NAMALWA (cell line): ENCODE measurements around the gene GTF2A1L.

Experiments
- DNase-seq: peaks from one replicate; pipeline ENCODE4 v3.0.0-alpha.2; 2015; ENCODE audit warnings: low spot score

Gene GTF2A1L

DNA sequence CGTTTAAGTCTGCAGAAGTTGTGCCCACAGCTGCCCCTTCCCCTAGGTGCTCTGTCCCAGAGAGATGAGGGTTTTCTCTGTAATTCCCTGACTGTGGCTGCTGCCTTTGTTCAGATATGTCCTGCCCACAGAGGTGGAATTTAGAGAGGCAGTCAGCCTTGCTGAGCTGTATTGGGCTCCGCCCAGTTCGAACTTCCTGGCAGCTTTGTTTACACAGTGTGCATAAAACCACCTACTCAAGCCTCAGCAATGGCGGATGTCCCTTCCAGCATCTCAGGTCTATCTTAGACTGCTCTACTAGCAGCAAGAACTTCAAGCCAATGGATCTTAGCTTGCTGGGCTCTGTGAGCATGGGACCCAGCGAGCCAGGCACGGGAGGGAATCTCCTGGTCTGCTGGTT lies 89.8 kb downstream of the GTF2A1L start:
- DNase-seq, result no peak

DNA sequence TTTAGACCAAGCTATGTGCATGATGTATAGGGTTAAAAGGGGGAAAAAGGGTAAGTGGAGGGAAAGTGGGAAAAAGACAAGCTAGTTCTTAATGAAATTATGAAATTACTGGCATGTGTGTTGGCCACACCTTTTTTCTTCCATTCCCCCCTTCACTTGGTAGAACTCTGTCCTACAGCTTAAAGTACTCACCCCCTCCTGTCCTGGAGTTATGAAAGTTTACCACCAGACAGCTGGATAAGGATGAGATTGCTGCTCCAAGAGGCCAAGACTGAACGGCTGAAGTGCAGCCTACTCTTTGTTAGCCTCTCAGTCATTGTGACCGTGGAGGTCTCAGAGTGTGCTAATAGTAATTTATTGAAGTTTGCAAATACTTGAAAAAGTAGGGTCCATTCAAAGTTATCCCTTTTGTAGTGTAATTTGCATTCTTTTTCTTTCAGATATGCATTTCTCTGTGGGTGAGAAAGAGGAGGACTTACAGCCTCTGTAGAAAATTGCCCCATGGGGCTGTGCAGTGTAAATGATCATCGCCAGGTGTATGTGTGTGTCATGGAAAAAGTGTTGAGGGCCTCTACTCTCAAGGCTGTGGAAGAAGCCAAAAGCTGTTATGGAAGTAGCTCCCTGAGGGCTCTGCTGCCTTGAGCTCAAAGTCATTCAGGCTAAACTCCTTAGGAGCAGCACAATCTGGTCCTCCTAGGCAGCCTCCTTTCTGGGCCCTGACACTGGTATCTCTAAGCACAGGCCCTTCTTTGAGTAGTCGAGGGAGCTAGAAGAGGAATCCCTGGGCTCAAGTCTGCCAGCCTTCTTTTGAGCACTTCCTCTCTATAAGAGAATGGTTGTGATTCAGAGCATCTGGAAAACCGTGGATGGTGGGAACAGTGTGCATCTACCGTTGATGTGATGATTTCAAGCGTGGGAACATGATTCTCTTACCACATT lies 91.7 kb downstream of the GTF2A1L start:
- no peak for DNase-seq

DNA sequence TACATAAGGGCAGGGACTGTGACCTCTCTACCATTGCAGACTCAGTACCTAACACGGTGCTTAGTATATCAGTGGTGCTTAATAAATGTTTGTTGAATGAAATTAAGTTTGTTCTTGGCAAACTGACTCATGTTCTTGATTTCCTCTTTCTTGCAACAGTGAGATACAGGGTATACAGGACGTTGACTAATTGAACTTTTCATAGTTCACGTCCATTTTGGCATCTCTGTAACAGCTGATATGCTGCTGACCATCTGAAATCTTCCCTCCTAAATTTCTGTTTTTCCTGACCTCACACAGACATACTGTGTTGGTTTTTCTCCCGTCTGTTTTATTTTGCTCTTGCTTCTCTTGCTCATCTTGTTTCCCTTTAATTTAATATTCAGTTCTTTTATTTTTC lies 93.7 kb downstream of the GTF2A1L start:
- no peak for DNase-seq

DNA sequence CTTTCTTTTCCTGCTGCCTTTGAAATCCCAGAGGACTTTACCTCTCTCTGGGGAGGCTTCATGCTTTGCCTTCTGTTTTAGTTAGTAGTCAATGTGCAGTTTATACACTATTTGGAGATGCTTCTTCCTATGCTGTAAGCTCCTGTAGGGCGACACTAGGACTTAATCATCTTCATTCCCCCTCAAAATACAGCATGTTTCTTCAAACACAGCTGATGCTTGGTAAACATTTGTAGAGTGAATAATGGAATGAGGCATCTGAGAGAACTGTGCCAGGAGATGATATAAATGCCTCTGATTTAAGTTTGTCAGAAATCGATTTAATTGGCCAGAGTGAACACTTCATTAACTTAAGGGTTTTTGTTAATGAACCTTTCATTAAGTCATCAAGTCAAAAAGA lies 94.5 kb downstream of the GTF2A1L start:
- DNase-seq, result no peak

DNA sequence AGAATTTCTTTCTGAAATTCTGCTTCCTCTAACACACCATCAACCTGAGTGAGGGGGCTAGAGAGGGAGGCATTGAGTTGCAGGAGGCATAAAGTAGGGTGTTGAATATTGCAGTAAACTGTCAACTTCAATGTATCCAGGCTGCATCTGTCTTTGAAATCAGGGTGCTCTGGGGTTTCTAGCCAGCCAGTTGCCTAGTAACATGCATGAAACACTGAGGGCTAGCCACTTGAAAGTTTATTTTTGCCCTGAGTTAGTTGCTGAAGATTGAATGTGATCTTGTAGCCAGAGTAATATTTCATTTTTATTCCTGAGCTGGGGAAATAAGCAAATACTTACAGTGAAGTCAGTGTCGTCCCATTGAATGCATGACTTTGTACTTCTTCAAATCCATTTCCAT lies 96.0 kb downstream of the GTF2A1L start:
- no peak for DNase-seq

DNA sequence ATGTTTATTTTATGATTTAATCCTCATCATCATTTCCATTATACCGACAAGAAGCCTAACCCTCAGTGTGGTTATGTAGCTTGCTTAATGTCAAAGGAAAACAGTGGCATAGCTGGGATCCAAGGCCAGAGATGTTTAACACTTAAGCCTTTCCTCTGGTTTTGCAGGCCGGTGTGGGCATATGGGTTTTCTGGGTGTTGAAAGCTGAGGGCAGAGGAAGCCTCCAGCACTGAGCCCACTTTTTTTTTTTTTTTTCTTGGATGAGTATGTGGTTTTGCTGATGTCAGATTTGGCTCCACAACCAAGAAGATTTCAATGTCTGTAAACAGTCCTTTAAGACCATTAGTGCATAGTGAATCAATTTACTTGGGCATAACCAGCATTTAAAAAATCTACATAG lies 96.6 kb downstream of the GTF2A1L start:
- no peak for DNase-seq

DNA sequence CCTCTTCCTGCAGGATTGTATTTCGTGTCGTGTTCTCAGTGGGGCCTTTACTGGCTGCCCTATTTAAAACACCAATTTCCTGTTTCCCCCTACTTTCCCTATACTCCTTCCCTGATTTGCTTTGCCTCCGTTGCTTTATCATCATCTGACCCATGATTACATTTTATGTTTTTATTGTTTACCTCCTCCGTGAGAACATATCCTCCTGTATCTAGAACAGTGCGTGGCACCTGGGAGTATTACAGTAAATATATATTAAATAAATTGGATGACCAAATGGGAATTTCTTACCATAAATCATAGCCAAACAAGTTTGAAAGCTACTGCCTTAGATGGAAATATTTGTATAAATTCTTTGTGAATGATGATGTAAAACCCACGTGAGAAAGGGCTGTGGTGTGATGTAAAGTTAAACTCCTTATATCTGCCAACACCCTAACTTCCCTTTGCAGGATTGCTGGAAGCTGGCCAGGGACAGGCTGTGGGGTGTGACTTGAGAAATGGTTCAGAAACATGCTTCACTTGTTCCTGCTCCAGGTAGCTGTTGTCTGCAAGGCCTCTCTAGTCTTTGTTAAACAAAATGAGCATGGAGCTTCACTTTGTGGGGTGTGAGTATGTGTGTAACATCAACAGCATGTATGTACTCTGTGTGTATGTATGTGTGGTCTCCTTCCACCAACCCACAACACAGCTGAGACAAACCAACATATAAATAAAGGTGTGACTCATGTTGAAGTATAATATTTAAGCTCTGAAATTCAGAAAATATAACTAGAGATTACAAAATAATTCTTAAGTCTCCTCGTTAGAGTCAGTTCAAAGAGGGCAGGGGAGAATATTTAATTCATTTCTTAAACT lies 97.6 kb downstream of the GTF2A1L start:
- DNase-seq, result no peak

DNA sequence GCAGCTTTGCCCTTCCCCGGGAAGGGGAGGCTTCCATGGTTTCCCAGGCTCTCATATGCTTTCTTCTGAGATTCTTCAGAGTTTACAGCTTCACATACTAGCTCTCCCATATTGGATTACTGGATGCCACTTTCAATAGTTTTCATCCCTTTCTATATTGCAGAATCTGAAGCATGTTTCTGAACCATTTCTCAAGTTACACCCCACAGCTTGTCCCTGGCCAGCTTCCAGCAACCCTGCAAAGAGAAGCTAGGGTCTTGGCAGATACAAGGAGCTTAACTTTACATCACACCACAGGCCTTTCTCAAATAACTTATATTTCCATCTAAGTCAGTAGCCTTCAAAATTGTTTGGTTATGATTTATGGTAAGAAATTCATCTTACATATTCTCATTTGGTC lies 98.3 kb downstream of the GTF2A1L start:
- no peak for DNase-seq

DNA sequence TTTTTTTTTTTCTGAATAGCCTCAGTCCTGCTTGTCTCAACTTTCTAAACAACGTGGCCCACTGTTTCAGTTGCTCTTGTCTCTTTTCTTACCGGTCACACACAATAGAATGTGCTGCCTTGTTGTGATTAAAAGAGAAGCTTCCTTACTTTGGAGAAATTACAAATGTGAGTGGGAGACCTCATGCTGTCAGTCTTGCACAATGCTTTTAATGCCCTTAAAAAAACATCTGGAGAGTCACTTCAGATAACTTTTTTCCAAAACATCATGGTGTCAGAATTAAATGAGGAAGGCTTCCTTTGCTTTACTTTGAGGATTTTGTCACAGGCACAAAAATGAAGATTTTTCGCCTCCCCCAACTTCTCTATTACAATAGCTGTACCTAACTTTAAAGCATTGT lies 100.2 kb downstream of the GTF2A1L start:
- no peak for DNase-seq

DNA sequence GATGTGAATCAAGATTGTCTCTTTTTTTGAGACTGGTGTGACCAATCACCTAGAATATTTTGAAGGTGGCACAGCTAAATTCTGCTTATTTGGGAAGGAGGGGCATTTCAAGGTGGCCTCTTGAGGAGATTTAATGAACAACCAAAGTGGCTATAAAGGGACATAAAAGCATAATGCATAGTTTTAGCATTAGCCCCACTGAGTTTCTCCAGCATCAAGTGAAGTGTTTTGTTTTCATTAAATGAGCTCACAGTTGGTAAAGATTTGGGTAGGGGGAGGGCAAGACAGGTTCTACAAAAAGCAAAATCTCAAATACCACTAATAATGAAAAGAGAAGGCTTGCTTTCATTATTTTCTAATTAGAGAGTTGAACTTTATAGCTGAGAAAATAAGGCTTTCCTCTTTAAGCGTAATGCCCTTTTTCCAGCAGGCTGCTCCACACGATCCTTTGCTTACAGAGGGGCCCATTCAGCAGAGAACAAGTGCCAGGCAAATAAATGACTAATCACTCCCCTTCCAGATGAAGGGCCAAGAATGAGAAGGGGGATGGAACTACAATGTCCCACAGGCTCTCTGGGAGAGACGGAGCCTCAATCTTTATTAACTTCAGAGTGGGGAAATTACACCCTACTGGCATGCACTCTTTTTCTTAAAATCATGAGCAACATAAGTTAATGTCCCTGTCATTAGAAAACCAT lies 102.0 kb downstream of the GTF2A1L start:
- no peak for DNase-seq

DNA sequence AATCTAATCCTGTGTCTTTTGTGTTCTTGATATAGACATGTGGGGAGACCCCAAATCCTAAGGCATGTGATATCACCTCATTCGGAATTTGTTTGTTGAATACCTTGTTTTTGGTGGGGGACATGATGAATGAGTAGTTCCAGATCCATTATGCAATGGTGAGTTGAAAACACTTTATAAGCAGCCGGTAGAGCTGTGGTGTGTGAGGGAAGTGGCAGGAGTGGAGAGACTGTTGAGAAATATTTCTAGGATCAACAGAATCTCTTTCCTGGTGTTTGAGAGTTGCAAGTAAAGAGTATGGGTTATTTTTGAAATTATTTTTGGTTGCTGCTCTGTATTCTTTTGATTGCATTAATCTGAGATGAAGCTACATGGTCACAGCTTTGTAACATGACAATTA lies 103.5 kb downstream of the GTF2A1L start:
- no peak for DNase-seq

DNA sequence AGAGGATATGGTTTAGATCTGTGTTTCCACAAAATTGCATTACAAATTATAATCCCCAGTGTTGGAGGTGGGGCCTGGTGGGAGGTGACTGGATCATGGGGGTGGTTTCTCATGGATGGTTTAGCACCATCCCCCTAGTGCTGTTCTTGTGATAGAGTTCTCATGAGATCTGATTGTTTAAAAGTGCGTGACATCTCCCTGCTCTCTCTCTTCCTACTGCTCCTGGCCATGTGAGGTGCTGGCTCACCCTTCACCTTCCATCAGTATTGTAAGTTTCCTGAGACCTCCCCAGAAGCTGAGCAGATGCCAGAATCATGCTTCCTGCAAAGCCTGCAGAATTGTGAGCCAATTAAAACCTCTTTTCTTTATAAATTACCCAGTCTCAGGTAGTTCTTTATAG lies 104.7 kb downstream of the GTF2A1L start:
- DNase-seq, result no peak

DNA sequence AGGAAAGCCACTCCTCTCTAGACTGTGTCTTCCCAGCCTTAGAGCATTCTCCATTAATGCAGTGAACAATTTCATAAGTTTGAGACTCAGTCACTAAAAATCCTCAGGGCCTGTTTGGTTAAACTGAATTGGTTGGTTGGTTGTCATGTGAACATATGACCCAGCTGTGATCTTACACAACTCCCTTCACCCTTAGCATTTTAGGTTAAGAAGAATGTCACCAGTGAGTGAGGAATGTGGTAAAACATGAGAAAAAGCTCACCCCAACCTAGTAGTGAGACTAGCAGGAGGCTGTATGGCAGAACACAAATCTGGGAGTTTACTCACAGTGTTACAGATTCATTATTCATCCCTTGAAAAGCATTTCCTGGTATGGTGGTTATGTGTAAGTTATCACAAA lies 105.5 kb downstream of the GTF2A1L start:
- no peak for DNase-seq

DNA sequence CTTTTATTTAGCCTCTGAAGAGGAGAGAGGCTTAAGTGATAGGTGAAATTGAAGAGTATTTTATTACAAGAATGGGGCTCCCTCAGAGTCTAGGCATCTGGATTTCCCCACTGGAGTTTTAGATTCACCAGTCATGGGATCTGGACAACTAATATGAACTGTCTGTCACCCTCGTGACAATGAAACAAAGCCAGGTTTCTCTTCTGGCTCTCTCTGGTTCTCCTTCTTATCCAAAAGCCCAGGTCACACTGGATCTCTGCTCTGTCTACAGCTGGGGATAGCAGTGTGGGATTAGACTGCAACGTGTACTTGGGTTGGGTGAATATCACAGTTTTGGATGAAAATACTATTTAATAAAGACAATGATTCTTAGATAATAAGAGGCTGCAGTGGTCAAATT lies 106.6 kb downstream of the GTF2A1L start:
- DNase-seq, result no peak

DNA sequence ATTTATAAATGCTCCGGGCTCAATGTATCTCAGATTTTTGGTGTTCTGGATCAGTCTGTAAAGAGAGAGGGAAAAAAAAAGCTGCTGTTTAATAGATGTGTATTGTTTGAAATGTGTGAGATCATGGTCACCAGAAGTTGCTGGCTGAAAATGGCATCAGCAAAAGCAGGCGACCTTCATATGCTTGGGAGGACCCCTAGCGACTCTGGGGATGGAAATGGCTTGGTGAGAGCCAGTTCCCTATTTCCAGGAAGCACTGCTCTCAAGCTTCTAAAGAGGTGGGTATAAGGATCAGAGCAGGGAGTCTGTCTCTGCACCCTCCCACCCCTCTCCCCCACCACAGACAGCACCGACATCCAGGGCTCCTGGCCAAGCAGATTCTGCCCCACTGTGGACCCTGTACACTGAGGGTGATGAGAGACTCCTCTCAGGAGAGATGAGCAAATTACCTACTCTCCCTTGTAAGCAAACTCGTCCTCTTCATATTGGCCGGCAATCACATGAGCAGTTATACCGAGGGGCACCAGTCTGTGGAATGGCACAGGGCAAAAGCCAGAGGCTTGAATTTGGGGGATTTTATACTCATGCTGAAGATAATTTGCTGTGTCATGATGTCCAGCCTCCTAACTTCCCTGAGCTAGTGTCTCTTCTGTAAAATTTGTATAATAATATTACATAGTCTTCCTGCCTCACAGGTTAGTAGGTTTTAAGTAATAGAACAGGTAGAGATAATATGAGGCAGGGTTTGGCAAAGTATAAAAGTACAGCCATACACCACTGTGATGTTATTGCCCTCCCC lies 108.2 kb downstream of the GTF2A1L start:
- DNase-seq, result no peak

DNA sequence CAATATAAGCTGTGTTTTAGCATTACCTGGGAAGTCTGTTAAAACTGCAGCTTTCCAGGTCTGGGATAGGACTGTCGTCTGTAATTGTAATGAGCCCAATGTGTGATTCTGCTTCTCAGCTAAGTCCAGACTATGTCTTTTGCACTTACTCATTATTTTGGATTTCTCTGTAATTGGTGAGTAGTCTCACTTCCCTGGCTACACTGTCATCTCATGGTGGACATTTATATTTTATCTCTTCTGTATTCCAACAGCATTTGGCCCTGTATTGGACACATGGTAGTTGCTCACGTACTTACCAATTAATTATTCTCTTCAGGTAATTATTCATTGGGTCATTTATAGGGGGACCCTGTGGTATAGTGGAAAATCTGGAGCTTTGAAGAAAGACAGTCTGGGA lies 109.9 kb downstream of the GTF2A1L start:
- no peak for DNase-seq

DNA sequence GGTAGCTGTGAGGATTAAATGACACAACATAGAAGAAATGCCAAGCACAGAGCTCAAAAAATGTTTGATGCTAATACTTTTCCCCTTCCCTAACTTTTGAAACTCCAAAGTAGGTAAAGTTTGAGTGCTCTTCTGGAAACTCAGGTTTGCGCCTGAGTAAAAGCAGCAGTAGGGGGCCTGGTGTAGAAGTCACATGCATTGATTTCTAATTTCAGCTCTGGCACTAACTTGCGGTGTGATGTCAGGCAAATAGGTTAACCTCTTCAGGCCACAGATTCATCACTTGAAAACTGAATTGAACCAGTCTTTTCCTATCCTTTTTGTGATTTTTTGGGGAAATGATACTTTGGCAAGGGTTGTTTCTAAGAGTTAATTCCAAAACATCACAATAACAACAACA lies 110.6 kb downstream of the GTF2A1L start:
- DNase-seq, result no peak

DNA sequence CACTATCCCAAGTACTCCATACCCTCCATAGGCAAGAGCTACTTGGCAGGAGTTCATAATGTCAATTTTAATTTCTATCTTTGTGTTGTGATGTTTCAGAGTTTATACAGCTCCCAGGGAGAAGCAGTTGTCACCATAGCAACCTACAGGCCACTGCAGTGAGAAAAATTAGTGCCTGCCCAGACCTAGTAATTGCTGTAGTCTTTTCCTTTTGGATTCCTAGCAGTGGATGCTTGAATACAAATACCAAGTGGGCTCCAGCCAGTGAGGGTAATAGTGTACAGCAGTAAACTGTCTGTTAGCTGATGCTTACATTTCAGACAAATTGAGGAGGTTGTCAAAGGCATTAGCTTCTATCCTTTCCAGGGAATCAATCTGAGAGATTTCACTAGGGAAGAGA lies 111.2 kb downstream of the GTF2A1L start:
- no peak for DNase-seq
